ENCODE results near the gene LRP2.
"Not testable (repeated sequence)": the region's sequence is repeated elsewhere in the genome, so short reads cannot be mapped to it uniquely, and the experiment has no call there.

Gene LRP2

GRCh38 chr2:169348321-169349024, 13.9 kb downstream of the LRP2 start:
- DNase-seq (ENCODE audit: low spot score) = no peak

GRCh38 chr2:169345486-169346437, 16.6 kb downstream of the LRP2 start:
- no peak for DNase-seq (ENCODE audit: low spot score)

GRCh38 chr2:169344736-169345485, 17.4 kb downstream of the LRP2 start:
- DNase-seq (ENCODE audit: low spot score) = no peak

- DNase-seq (ENCODE audit: low spot score) = no peak
Observed at GRCh38 chr2:169343202-169343601, 19.1 kb downstream of the LRP2 start.

GRCh38 chr2:169339657-169340056, 22.7 kb downstream of the LRP2 start:
- DNase-seq (ENCODE audit: low spot score) = no peak

- no peak for DNase-seq (ENCODE audit: low spot score)
Observed at GRCh38 chr2:169336695-169337094, 25.6 kb downstream of the LRP2 start.

- no peak for DNase-seq (ENCODE audit: low spot score)
Observed at GRCh38 chr2:169330555-169331198, 31.7 kb downstream of the LRP2 start.

GRCh38 chr2:169329688-169330554, 32.4 kb downstream of the LRP2 start:
- no peak for DNase-seq (ENCODE audit: low spot score)

GRCh38 chr2:169328785-169329184, 33.5 kb downstream of the LRP2 start:
- no peak for DNase-seq (ENCODE audit: low spot score)

- DNase-seq (ENCODE audit: low spot score) = not testable (repeated sequence)
Observed at GRCh38 chr2:169327837-169328236, 34.5 kb downstream of the LRP2 start.

- DNase-seq (ENCODE audit: low spot score) = not testable (repeated sequence)
Observed at GRCh38 chr2:169325886-169326285, 36.4 kb downstream of the LRP2 start.

GRCh38 chr2:169324581-169325260, 37.6 kb downstream of the LRP2 start:
- DNase-seq (ENCODE audit: low spot score) = no peak

- DNase-seq (ENCODE audit: low spot score) = no peak
Observed at GRCh38 chr2:169323841-169324240, 38.5 kb downstream of the LRP2 start.

- DNase-seq (ENCODE audit: low spot score) = no peak
Observed at GRCh38 chr2:169320561-169320960, 41.8 kb downstream of the LRP2 start.

GRCh38 chr2:169315357-169315756, 47.0 kb downstream of the LRP2 start:
- DNase-seq (ENCODE audit: low spot score) = no peak

GRCh38 chr2:169308349-169308748, 54.0 kb downstream of the LRP2 start:
- DNase-seq (ENCODE audit: low spot score) = not testable (repeated sequence)

GRCh38 chr2:169304689-169305088, 57.6 kb downstream of the LRP2 start:
- not testable (repeated sequence) for DNase-seq (ENCODE audit: low spot score)

- DNase-seq (ENCODE audit: low spot score) = no peak
Observed at GRCh38 chr2:169303579-169304305, 58.6 kb downstream of the LRP2 start.

GRCh38 chr2:169302364-169302763, 60.0 kb downstream of the LRP2 start:
- no peak for DNase-seq (ENCODE audit: low spot score)
